ENCODE measurements around the gene LRP8. TPM values are rescaled to one million over a fixed set of nuclear protein-coding genes. Genes with fewer than 3 reads are reported as not detected.

Gene LRP8
- total and polyA plus RNA-seq, 10 donors, result 1.7 to 14.4 (median 5.5) TPM

DNA sequence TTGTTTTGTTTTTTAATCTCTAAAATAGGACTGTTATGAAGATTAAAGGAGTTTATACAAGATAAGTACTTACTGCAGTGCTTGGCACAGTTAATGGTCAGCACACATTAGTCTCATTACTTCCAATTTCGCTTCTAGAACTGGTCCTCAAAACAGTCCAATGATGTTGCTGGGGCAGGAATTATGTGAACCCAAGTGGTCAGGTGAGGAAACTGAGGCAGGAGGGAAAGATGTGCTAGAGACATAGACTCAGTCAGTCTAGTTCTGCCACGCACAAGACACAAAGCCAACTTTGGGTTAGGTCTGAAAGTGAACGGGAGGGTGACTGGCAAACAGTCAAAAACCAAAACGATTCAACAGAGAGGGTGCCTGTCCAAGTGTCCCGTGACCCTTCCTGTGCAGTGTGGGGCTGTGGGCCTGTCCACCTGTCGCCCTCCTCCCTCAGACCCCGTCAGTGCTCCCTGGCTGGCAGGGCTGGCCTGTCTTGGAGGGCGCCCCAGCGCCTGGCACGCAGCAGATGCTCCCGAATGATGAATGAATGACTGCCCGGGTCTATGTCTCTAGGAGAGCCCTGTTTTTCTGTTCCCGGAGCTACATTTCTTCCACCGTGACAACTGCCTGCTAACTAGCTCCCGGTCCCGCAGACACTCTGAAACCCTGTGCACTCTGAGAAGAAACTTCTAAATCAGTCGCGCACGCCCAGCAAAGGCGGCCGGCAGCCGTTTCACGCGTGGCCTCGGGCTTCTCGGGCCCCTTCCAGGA, 2.4 kb downstream of the LRP8 start:
- Histone ChIP-seq H3K36me3 (peaks cover 0 to 29% (median 0%) of the 10 kb centered on the region in 6 donors), H3K4me1 (peaks cover 11 to 43% (median 33%) of the 10 kb centered on the region in 6 donors), H3K27me3 (replicated peaks in 1 of 7) (no peaks in the 10 kb centered on the region), H3K9me3 (no peaks in the 10 kb centered on the region), H3K27ac (peak overlapping the region in 7 of 8 donors; percentile 49 to 88 (median 69)), H3K4me3 (peak overlapping the region; percentile 78 to 98 (median 90))
- intact Hi-C loops (cut with DNase I; ENCODE audit: low total_unique reads), result no loop called here
- 19 to 27% (median 22%) methylated on average over 19 to 26 of the region's 26 CpGs for WGBS, 5 donors
- peak; percentile 85 for DNase-seq
- TF ChIP-seq, protein P1, sequence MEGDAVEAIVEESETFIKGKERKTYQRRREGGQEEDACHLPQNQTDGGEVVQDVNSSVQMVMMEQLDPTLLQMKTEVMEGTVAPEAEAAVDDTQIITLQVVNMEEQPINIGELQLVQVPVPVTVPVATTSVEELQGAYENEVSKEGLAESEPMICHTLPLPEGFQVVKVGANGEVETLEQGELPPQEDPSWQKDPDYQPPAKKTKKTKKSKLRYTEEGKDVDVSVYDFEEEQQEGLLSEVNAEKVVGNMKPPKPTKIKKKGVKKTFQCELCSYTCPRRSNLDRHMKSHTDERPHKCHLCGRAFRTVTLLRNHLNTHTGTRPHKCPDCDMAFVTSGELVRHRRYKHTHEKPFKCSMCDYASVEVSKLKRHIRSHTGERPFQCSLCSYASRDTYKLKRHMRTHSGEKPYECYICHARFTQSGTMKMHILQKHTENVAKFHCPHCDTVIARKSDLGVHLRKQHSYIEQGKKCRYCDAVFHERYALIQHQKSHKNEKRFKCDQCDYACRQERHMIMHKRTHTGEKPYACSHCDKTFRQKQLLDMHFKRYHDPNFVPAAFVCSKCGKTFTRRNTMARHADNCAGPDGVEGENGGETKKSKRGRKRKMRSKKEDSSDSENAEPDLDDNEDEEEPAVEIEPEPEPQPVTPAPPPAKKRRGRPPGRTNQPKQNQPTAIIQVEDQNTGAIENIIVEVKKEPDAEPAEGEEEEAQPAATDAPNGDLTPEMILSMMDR (IDR thresholded peaks at IDR 0.05 in 8 of 11, conservative IDR thresholded peaks at IDR 0.05 in 3 of 11), result no peak
- TF ChIP-seq POLR2AphosphoS5 (IDR thresholded peaks at IDR 0.05), result no peak

DNA sequence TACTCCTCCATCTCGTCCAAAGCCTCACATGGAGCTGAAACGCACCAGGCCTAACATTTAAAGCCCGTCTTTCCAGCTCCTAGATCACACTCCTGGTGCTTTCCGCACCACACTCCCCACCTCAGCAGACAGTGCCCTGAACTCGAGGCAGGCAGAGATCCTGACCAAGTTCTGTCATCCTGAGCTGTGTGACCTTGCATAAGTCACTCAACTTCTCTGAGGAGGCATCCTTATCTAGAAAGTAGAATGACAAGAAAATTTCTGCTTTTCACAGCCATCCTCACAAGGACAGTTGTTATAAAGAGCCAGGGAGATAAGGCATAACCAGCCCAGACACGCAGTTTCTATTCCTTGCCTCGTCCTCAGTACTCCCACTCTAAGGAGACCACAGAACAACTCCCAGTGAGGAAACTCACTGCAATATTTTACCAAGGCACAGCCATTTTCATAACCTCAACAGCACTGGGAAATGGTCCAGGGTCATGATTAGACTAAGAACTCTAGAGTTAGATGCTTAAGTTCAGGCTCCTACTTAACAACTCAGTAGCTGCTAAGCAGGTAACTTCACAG, 3.1 kb downstream of the LRP8 start:
- H3K4me3 ChIP-seq, result no peak overlapping the region
- WGBS, 5 donors, result 92 to 97% (median 95%) methylated on average over 7 of the region's 7 CpGs

GRCh38 chr1:53324321-53324720, 3.5 kb downstream of the LRP8 start:
- WGBS, 5 donors, result 95 to 98% (median 96%) methylated on average over 10 of the region's 10 CpGs
- DNase-seq, result peak; percentile 47
- intact Hi-C loops (cut with DNase I; ENCODE audit: low total_unique reads), result no loop called here
- no peaks in the 10 kb centered on the region for H3K9me3 ChIP-seq
- H3K36me3 ChIP-seq, result peaks cover 0 to 40% (median 0%) of the 10 kb centered on the region in 6 donors
- H3K27ac ChIP-seq, result no peak overlapping the region
- no peaks in the 10 kb centered on the region for H3K27me3 ChIP-seq (replicated peaks in 1 of 7)
- TF ChIP-seq POLR2A (IDR thresholded peaks at IDR 0.05) (no peak), POLR2AphosphoS5 (IDR thresholded peaks at IDR 0.05) (no peak)
- TF ChIP-seq, protein P1 (IDR thresholded peaks at IDR 0.05 in 8 of 11, conservative IDR thresholded peaks at IDR 0.05 in 3 of 11), result no peak
- H3K4me3 ChIP-seq, result no peak overlapping the region
- peaks cover 11 to 42% (median 32%) of the 10 kb centered on the region in 6 donors for H3K4me1 ChIP-seq

More for the DNA sequence above, 3.1 kb downstream of the LRP8 start:
- Histone ChIP-seq H3K27ac (peak overlapping the region in 1 of 8 donors; percentile 80), H3K36me3 (peaks cover 0 to 35% (median 0%) of the 10 kb centered on the region in 6 donors), H3K27me3 (replicated peaks in 1 of 7) (no peaks in the 10 kb centered on the region), H3K4me1 (peaks cover 11 to 43% (median 32%) of the 10 kb centered on the region in 6 donors), H3K9me3 (no peaks in the 10 kb centered on the region)
- DNase-seq, result peak; percentile 51
- intact Hi-C loops (cut with DNase I; ENCODE audit: low total_unique reads), result no loop called here
- TF ChIP-seq POLR2AphosphoS5 (IDR thresholded peaks at IDR 0.05), result no peak
- TF ChIP-seq, protein P1 (IDR thresholded peaks at IDR 0.05 in 8 of 11, conservative IDR thresholded peaks at IDR 0.05 in 3 of 11), result no peak
- no peak for TF ChIP-seq POLR2A (IDR thresholded peaks at IDR 0.05)

- intact Hi-C loops (cut with DNase I; ENCODE audit: low total_unique reads), result no loop called here
- DNase-seq, result peak; percentile 64
- Histone ChIP-seq H3K4me1 (peaks cover 11 to 34% (median 27%) of the 10 kb centered on the region in 6 donors), H3K27me3 (replicated peaks in 1 of 7) (no peaks in the 10 kb centered on the region), H3K4me3 (no peak overlapping the region), H3K36me3 (peaks cover 0 to 45% (median 0%) of the 10 kb centered on the region in 6 donors), H3K27ac (no peak overlapping the region), H3K9me3 (no peaks in the 10 kb centered on the region)
- 88 to 98% (median 94%) methylated on average over 10 to 11 of the region's 11 CpGs for WGBS, 5 donors
- TF ChIP-seq POLR2A (IDR thresholded peaks at IDR 0.05), result no peak
- no peak for TF ChIP-seq POLR2AphosphoS5 (IDR thresholded peaks at IDR 0.05)
- TF ChIP-seq, protein P1 (IDR thresholded peaks at IDR 0.05 in 8 of 11, conservative IDR thresholded peaks at IDR 0.05 in 3 of 11), result no peak
Measured at GRCh38 chr1:53323316-53323715, 4.6 kb downstream of the LRP8 start.

Data from spleen (tissue), 11 donors.